Measurements from ENCODE around the gene ITGA11.
A peak's percentile ranks its signal among the peaks of the same experiment; 100 is the strongest.

Gene ITGA11

DNA sequence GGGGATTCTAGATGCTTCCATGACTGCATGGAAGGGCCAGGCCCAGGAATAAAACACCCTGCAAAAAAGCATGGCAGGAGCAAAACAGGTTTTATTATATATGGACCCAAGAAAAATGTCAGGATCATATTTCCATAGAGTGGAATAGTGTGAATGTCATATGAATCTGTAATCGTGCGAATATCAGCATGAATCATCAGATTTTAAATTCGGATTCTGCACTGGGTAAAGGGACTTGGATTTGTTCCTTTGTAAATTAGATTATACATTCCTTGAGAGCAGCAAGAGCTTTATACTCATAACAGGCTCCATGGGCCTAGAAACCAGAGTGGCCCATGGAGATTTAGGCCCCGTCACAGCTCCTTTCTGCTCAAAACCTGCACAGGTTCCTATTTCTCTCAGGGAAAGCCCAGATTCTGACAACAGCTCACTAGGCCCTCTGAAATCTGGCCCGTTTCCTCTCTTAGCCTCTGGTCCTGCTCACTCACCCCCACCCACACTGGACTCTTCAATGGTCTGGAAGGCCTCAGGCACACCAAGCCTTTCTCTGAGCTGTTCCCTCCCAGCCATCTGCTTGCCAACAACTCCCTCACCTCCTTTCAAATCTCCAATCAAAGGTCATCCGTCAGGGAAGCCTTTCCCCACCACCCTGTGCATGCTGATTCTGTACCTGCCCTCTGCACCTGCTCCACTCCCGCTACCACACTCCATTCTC lies 78.4 kb downstream of the ITGA11 start:
- no peak for DNase-seq (ENCODE audit: low spot score)

DNA sequence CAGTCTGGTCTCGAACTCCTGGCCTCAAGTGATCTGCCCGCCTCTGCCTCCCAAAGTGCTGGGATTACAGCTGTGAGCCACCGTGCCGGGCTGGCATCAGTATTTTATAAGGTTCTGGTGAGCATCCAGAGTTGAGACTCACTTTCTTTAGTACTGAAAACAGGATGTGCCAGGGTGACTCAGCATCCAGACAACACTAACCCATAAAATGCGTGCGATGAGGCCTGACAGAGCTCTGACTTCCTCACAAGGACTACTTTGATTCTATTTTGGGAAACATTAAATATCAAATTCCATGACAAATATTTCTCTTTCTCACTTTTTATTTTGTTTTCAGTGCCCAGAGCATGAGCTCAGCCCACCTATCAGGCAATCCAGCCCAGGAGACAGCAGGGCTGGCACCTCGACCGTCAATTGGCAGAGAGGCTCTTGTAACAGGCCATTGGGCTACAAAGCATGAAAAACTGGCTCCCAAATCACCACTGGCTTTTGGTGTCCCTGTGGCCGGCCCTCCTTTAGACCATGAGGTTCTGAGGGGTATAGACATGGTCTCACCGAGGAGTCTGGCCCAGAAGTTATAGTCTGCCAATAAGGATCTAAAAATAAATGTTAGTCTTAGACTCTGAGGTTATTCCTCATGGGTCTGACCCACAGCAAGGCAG lies 79.4 kb downstream of the ITGA11 start:
- DNase-seq (ENCODE audit: low spot score) = peak; percentile 99

DNA sequence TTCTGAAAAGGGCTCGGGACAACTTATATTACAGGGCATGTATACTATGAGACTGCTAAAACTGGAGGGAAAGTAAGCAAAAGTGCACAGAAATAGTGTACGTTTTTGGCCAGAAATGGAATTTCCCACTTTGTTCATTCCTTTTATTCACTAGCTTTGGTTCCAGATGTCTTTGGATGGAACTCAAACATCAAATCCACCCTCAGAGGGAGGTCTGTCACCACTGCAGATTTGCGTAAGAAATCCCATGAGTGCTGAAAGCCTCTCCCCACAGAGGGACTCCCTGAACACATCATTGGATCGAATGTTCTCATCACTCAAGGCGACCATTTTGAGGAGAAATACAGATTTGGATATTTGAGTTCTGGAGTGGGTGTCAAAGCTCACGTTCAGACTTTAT lies 82.8 kb downstream of the ITGA11 start:
- no peak for DNase-seq (ENCODE audit: low spot score)

DNA sequence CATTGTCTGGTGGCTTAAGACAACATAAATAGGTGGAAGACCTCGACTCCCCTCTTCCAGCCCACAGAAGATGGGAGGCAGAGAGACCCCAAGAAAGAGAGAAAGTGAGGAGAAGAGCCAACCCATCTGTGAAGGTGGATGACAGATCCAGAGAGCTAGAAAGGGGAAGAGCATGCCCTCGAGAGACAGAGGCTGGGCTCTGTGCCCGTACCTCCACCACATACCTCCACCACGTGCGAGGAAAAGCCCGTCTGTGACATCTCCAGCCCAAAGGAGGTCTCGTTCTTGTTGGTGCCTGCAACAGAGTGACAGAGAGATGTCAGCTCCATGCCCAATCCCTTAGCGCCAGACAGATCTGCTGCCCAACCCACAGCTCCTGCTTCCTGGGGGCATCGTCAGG lies 83.4 kb downstream of the ITGA11 start:
- DNase-seq (ENCODE audit: low spot score) = no peak

DNA sequence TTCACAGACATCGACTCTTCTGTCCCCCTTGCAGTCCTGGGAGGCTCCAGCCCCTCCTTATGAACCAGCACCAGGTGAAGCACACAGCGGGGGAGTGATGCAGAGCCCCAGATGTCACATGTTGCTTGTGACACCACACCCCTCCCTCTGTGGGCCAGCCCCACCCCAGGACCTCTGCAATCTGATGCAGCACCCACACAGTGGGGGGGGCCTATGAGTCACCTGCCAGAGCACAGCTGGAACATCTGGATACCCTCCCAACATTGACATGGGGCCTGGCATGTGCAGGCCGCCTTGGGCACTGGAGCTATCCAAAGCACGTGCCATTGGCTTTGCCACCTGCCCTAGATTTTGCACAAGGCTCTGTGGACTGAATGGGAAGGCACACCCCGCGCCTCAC lies 83.9 kb downstream of the ITGA11 start:
- no peak for DNase-seq (ENCODE audit: low spot score)

DNA sequence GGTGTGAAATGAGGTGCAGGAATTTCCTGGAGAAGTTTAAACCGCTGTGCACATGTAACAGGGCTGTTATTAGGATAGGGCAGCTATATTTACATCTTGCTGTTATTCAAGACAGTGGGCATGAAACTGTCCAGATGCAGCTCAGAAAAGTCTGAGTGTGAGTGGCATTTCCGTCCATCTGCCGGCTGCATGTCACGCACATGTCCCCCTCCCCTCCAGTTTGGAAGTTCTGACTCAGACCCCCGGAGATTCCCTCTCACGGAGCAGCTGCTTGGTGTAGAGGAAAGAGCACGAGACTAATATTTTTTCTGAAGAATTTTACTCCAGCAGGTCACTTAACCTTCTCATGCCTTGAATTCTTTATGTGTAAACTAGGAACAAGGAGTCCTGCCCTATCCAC lies 84.6 kb downstream of the ITGA11 start:
- DNase-seq (ENCODE audit: low spot score) = peak; percentile 69

DNA sequence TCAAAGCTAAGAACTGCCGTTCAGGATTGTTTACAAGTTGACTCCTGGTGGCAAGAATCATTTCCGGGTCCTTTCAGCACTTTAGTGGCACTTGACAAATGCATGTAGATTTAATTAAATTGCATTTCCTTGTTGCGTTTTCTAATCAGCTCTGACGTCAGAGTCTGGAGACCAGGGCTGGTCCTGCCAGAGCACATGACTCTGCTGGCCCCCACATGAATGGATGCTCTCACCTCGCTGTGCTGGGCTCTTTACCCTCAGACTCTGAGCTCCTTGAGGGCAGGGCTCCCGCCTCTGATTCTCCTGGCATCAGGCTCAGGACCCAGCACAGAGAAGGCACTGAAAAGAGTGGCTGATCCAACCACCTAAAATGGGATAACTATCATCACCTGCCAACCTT lies 85.0 kb downstream of the ITGA11 start:
- no peak for DNase-seq (ENCODE audit: low spot score)

DNA sequence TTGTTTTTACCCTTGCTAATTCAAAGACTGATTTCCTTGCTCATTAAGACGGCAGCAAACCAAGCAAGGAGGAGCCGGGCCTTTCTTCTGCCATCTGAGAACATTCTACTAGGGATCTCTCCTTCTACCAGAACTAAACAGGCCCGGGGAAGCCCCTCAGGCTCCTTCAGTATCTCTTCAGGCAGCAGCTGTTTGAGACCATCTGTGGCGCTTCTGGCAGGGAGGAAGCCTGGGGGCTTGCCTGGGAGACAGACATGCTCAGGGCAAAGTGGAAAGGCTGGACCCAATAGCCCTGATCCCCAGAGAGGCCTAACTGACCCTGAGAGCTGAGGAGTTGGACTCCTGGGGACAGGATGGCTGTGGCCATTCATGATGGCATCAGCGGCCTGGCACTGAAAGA lies 86.5 kb downstream of the ITGA11 start:
- DNase-seq (ENCODE audit: low spot score) = no peak

DNA sequence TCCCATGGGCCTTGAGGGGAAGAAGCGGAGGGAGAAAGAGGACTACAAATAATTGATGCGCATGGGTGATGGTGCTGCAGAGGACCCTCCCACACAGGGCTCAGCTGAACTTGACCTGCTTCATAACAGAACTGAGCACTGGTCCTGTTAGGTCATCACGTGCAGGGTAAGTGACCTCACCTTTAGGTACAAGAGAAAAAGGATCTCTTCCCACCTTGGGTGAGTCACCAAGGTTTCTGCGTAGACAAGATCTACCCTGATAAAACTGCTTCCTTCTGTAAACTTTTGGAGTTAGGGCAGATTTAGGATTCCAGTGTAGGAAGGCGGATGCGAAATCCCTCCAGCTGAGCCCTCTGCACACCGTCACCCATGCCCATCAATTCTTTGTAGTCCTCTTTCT lies 87.4 kb downstream of the ITGA11 start:
- DNase-seq (ENCODE audit: low spot score) = no peak

DNA sequence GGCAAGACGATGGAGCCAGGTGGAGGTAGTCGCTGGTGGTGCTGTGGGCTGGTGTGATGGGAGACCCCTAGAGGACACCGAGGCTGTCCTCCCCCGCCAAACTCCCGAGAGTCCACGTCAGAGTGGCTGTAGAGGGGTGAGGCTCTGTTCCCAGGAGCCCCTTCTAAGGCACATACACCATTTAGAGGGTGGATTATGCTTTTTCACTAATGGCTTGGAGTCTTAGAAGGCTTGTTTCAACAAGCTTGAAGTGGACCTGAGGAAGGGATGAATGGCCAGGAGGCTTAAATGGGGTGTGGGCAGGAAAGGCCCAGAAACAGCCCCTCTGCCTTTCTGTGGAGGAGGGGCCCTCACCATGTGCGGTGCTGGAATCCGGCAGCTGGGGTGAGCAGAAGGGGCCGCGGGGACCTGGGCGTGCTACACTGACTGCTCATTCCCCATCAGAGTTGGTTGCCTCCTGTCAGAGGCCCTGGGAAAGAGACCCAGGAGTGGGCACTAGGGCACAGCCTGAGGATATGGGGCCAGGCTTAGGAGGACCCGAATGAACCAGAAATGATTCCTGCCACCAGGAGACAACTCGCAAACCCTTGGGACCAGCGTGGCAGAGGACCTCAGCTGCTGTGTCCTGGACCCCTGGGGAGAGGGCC lies 88.3 kb downstream of the ITGA11 start:
- no peak for DNase-seq (ENCODE audit: low spot score)

DNA sequence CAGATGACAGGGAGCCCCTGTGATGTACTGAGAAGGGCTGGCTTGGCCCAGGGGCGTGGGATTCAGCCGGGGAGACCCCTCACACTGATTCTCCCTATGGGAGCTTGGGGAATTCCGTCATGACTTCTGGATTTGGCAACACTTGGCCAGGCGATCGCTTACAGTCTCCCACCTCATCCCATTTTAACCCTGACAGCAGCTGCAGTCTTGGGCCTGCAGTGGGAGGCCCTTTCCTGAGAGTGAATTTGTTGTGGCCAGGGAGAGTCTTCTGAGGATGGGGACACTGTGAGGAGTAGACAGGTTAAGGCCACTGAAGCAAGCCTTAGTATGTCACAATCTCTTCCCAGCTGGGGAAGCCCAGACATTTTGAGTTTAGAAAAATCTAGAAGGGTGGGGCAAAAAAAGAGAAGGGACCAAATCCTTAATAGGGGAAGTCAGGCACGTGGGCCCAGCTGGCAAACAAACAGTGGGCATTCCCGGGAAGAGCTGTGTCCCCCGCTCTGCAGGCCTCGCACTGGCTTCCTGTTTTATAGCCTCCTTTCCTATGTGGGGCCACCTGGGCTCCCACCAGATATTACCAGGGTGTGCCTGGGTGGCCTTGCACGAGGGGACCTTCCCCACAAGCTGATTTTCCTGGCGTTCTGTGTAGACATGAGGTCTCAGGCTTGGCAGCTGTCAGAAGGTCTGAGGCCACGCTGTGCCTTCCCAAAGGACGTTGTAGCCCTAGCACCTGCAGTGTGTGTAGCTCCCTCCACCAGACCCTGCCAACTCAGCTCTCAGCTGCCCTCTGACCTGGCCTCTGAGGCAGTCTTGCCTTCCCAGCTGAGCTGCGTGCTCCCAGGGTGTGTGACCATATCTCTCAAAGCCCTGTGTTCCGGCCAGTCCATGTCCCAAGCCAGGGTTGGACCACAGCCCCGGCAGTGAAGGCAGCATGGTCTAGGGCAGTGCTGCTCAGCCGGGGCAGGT lies 89.9 kb downstream of the ITGA11 start:
- DNase-seq (ENCODE audit: low spot score) = no peak

DNA sequence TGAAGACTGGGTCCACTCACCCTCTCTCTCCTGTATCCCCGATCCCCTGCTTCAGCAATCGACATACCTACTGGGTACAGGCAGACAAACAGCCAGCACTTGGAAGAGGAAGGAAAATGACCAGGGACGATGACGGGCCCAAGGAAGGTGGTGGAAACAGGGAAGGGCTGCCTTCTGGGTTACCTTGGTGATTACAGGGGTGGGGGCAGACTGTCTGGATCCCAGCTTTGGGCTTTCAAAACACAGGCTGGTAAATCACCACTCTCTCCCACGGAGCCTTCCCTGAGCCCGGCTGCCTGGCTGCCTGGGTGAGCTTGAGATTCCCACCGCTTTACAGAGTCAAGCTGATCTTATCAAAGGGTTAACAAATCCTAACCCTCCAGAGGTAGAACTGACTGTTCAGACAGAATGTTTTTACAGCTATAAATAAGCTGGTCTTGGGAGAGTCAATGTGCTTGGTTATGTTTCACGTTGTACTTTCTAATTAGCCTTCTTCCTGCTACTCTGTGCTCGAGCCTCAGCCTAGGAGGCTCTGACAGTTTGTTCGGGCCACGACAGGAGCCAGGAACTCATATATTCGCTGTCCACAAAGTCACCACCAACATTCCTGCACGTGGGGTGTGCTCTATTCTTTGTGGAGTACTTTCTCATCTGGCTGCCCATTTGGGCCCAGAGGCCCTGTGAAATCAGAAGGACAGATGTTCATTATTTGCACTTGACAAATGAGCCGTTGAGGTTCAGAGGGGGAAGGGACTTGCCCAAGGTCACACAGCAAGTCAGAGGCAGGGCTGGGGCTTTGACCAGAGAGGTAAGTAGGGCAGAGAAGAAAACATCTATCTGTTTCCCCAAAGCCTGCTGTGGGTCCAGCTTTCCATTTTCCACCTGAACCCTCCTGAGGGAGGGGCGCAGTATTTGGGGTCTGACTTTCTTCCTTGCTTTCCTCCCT lies 91.0 kb downstream of the ITGA11 start:
- DNase-seq (ENCODE audit: low spot score) = no peak

DNA sequence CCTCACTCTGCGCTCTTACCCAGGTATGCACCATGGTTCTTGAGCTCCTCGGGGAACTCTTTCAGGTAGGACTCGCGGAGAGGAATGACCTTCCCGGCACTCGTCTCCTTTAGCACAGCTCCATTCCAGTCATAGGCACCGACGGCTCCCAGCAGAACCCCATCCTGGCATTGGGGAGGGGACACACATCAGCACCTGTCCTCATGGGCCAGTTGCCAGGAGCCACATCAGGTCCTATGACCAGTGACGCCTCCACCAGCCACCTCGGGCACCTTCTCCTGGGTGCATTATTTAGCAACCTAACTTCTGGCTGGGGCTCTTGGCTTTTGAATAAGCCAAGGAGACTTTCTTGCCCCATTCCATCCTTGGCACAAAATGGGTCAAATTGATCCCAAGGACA lies 92.5 kb downstream of the ITGA11 start:
- DNase-seq (ENCODE audit: low spot score) = no peak

DNA sequence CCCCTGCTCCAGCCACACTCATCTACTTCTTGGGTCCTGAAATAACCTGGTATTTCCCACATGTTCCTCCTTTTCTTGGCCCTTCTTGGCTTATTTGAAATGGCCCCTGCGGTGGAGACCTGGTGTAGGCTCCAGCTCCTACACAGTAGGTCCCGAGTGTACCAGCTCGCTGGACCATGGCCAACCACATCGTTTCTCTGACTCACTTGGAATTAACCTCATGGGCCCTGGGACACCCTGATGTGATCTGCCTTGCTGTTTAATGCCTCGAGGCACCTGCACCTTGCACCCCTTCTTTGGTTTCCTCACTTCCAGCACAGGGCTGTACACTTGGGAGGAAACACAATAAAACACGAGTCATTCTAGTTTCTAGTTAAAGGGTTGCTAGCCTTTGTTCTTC lies 94.1 kb downstream of the ITGA11 start:
- DNase-seq (ENCODE audit: low spot score) = no peak

DNA sequence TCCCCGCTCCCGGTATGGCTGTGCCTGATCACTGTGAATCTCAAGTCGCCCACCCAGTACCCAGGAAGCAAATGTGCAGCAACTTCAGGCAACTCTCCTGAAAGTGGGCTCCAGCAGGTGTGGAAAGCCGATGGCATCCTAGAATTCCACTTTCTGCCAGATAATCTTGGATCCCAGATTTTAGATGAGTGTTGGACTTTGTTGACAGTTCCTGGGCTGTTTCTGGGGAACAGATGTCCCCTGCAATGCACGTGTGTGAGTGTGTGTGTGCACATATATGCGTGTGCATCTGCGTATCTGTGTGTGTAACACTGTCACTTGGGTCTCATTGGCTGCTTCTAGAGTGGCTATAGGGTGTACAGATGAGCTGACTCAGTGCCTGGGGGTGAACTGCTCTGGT lies 95.4 kb downstream of the ITGA11 start:
- no peak for DNase-seq (ENCODE audit: low spot score)

DNA sequence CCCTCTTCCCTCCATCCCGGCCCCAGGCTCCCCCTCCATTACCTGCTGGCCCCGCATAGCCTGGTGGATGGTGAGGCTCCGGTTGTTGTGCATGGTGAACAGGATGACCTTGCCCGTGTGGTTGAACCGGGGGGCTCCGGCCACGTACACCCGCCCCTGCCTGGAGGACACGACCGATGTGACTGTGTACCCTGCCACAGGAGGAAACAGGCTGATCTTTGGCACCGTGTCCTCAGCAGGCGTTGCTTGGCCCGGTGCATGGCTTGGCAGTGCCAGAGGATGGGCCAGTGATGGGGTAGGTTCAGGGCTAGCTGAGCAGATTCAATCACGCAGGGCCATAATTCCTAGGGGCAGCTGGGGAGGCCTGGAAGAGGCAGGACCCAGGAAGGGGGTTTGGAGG lies 96.3 kb downstream of the ITGA11 start:
- no peak for DNase-seq (ENCODE audit: low spot score)

DNA sequence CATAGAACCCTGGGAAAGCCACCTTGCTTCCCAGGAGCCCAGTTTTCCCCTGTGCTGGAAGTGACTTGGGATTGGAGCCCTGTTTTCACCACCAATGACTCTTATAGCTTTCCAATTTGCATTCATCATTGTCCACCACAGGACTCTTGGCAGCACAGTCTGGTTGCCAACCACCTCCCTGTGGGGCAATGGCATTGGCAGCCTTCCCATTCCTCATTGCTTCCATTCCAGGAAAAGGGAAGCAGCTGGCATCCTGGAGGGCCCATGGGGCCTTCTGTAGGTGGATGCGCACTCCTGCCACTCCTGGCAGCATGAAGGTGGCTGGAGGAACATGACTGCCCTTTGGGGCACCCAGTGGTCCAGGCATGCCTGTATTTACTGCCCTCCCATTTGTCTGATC lies 96.7 kb downstream of the ITGA11 start:
- no peak for DNase-seq (ENCODE audit: low spot score)

DNA sequence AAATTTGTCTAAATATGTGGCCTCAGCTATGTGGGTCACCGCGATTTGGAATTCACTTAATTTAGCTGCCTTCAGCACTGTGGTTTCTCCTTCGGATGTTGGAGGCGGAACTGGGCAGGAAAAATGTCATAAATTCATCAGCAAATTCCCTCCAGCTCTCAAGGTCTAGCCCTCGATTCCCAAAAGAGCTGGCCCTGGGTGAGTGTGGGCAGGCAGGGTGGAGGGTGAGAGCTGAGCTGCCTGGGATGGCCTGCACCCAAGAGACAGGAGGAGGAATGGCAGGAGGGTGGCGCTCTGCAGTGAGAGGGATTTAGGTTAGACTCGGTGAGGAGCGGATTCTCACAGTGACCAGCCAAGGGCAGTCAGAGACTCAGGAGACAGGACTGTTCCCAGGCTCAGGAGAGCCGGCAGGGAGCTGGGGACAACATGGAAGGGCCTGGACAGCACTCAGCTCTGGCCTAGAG lies 97.3 kb downstream of the ITGA11 start:
- DNase-seq (ENCODE audit: low spot score) = no peak

DNA sequence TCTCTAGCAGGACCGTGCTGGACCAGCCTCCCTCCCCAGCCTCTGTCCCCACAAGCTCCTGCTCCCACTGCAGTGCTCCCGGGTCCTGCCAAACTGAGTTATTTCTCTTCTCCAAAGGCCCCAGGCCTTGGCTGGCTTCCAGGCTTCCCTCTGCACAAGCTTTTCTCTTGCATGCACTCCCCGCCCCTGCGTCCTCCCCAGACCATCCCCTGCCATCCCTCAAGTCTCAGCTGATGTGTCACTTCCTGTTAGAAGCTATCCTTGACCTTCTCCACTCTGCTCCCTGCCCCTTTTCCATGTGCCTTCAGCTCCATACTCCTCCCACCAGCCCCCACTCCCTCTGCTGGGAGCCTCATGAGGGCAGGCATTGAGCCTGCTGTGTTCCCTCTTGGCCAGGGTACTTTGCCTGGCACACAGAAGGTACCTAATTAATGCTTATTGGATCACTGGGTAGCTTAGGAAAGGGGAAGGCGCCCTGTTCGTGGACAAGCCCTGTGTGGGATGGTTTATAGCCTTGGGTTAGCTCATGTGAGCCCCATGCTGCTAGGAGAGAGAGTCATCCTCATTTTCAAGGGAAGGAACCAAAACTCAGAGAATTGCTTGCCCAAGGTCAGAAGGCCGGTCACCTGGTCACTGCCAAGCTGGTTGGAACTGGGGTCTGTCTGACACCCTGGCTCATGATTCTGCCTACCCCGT lies 98.0 kb downstream of the ITGA11 start:
- DNase-seq (ENCODE audit: low spot score) = peak; percentile 51

DNA sequence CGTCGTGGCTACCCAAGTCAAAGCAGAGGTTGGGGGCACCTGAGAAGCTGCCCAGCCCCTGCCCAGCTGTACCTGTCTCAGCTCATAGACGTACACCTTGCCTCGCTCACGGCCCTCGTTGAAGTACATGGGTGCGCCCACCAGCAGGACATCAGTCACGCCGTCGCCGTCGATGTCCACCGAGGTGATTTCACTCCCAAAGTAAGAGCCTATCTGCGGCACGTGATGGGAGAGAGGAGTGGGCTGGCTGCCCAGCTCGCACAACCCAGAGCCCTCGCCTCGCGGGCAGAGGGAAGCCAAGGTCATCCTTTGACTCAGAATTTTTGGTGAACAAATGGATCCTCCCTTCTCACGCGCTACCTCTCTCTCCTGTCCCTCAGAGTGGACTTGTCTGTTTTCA lies 99.7 kb downstream of the ITGA11 start:
- DNase-seq (ENCODE audit: low spot score) = no peak

DNA sequence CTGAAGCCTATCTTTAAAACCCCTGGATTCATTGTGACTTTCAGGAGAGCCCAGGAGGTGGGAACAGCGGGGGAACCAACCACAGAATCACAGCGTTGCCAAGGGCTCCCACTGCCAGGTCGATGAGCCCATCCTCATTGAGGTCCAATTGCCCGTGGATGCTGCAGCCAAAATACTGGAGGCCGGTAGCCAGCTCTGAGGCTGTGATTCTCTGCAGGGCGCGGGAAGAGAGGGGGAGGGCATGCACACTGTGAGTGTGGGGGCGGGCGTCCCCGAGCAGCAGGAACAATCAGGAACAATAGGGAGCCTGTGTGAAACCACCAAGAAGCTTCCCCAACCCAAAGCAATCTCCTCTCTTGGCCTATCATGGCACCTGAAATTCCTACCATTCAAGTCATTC lies 101.1 kb downstream of the ITGA11 start:
- no peak for DNase-seq (ENCODE audit: low spot score)

All from kidney capillary endothelial cell (primary cell).